Activated CD8-positive, alpha-beta memory T cell treated with anti-CD3 and anti-CD28 coated beads, Interleukin-2, amount 50 U/mL, for 24 hours (primary cell): ENCODE results near the gene CLEC9A.

Experiments used
- DNase-seq: peaks from one replicate; pipeline ENCODE4 v3.0.0-alpha.2; 2020; ENCODE audit errors: extremely low read depth

The CLEC9A gene

GRCh38 chr12:10067264-10067663 is 36.8 kb downstream of the CLEC9A start:
- DNase-seq, result no peak

GRCh38 chr12:10067942-10068341 is 37.5 kb downstream of the CLEC9A start:
- no peak for DNase-seq

GRCh38 chr12:10068644-10069043 is 38.2 kb downstream of the CLEC9A start:
- DNase-seq, result no peak

GRCh38 chr12:10069099-10069498 is 38.6 kb downstream of the CLEC9A start:
- no peak for DNase-seq

GRCh38 chr12:10069976-10070375 is 39.5 kb downstream of the CLEC9A start:
- no peak for DNase-seq

- DNase-seq, result no peak
These were observed 39.9 kb downstream of the CLEC9A start for GRCh38 chr12:10070380-10070779.

- no peak for DNase-seq
These were observed 41.6 kb downstream of the CLEC9A start for GRCh38 chr12:10072131-10072530.

GRCh38 chr12:10073261-10073660 is 42.8 kb downstream of the CLEC9A start:
- DNase-seq, result no peak

- DNase-seq, result no peak
These were observed 45.0 kb downstream of the CLEC9A start for GRCh38 chr12:10075451-10075850.

- DNase-seq, result no peak
These were observed 51.8 kb downstream of the CLEC9A start for GRCh38 chr12:10082117-10082874.

GRCh38 chr12:10084733-10085132 is 54.3 kb downstream of the CLEC9A start:
- DNase-seq, result no peak

GRCh38 chr12:10086387-10086786 is 55.9 kb downstream of the CLEC9A start:
- DNase-seq, result no peak

- DNase-seq, result no peak
These were observed 57.5 kb downstream of the CLEC9A start for GRCh38 chr12:10088031-10088430.

- no peak for DNase-seq
These were observed 58.7 kb downstream of the CLEC9A start for GRCh38 chr12:10088955-10089900.

GRCh38 chr12:10094646-10095395 is 64.3 kb downstream of the CLEC9A start:
- no peak for DNase-seq

- DNase-seq, result no peak
These were observed 65.5 kb downstream of the CLEC9A start for GRCh38 chr12:10095971-10096370.

GRCh38 chr12:10097521-10097920 is 67.0 kb downstream of the CLEC9A start:
- no peak for DNase-seq

- DNase-seq, result no peak
These were observed 68.3 kb downstream of the CLEC9A start, which contains the start of gene CLEC1A for GRCh38 chr12:10098791-10099190. Gene CLEC1A, minus strand, starts transcription at chr12:10098985. Its CDS starts 63 bp downstream, at chr12:10098922.

- no peak for DNase-seq
These were observed 70.6 kb downstream of the CLEC9A start for GRCh38 chr12:10101042-10101579.

- DNase-seq, result no peak
These were observed 71.3 kb downstream of the CLEC9A start for GRCh38 chr12:10101648-10102220.

- DNase-seq, result no peak
These were observed 71.8 kb downstream of the CLEC9A start for GRCh38 chr12:10102322-10102721.
